Stimulated activated naive CD8-positive, alpha-beta T cell treated with anti-CD3 and anti-CD28 coated beads, Interleukin-15, amount 100 ng/mL, for 72 hours (primary cell): ENCODE results near the gene TTC7B.

ENCODE experiments used
- ATAC-seq: fragments of 150-1000 bp; cut with Tn5 transposase; 2 replicates; pipeline ENCODE4 v1.10.0; 2021; ENCODE audit warnings: mild to moderate bottlenecking, moderate library complexity
- DNase-seq, 2 donors: peaks; one replicate each; pipeline ENCODE4 v3.0.0; 2021 to 2022
- H3K27ac Mint-ChIP-seq, 2 donors: one replicate each; pipeline ENCODE4 v1.8.0; 2022; ENCODE audit warnings: mild to moderate bottlenecking in 2 of 2, mixed read lengths in 2 of 2, moderate library complexity in 2 of 2
- H3K27me3 Mint-ChIP-seq: one replicate; pipeline ENCODE4 v1.8.0; 2022; ENCODE audit warnings: mixed read lengths
- H3K4me1 Mint-ChIP-seq: one replicate; pipeline ENCODE4 v1.8.0; 2022; ENCODE audit warnings: mild to moderate bottlenecking, mixed read lengths
- H3K4me3 Mint-ChIP-seq, 2 donors: one replicate each; pipeline ENCODE4 v1.8.0; 2022; ENCODE audit warnings: mild to moderate bottlenecking in 2 of 2, mixed read lengths in 2 of 2, moderate library complexity in 1 of 2
- H3K9me3 Mint-ChIP-seq, 2 donors: one replicate each; pipeline ENCODE4 v1.8.0; 2022; ENCODE audit warnings: mixed read lengths in 2 of 2

TTC7B gene

DNA sequence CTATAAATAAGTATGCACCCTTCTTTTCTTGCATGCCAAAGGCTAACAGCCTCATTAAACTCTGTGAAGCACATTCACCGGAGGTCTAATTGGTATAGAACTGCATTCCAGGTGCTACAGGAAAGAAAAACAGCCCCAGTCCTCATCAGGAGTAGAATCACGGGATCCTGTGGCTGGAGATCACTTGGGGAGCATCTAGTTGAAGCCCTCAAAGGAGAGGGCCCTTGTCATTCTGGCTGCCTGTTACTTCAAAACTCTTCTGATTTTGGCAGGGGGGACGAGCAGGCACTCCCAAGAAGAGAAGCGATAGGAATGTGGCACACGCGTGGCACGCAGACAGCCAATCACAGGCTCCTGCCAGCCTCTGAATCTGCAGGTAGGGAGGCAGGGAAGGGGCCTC is 154.4 kb downstream of the TTC7B start:
- no peak overlapping the region for H3K27ac Mint-ChIP-seq
- H3K9me3 Mint-ChIP-seq: peaks cover 0 to 2% of the 10 kb centered on the region in 2 donors
- ATAC-seq: no peak
- peaks cover 8% of the 10 kb centered on the region for H3K27me3 Mint-ChIP-seq
- no peak overlapping the region for H3K4me3 Mint-ChIP-seq
- H3K4me1 Mint-ChIP-seq: peaks cover 24% of the 10 kb centered on the region
- no peak for DNase-seq

DNA sequence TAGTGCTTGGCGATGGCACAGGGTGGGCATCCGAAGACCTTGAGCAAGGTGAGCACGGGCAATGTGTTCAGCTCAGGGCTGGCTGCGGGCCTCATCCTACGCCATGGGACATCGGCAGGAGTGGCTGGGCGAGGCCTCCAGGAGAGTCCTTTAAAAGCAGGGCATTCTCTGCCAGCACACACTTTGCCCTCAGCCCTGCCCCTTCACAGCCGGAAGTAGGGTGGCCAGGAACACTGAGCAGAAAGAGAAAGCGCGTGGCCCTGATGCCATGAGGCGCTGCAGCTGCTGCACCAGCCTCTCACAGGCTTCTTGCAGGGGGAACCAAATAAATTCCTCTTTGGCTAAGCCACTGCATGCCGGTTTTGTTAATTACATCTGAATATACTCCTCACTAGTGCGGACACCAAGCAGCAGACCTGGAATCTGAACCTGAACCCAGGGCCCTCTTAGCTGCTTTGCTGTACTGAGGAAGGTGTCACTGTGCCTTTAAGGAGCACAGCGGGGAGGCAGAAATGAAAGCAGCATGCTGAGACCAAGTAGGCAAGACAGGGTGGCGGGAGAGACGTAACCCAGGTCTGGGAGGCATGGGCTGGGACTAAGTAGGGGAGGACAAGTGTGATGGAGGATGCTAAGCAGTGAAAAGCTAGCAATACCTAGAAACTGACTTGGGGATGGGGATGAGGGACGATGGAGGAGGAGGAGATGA is 155.2 kb downstream of the TTC7B start:
- H3K27ac Mint-ChIP-seq: peak overlapping the region in 1 of 2 donors; percentile 1
- no peaks in the 10 kb centered on the region for H3K9me3 Mint-ChIP-seq
- no peak for ATAC-seq
- H3K27me3 Mint-ChIP-seq: peaks cover 8% of the 10 kb centered on the region
- H3K4me1 Mint-ChIP-seq: peaks cover 24% of the 10 kb centered on the region
- no peak for DNase-seq
- no peak overlapping the region for H3K4me3 Mint-ChIP-seq

- H3K4me3 Mint-ChIP-seq: peak overlapping the region; percentile 29 to 43
- H3K4me1 Mint-ChIP-seq: peaks cover 24% of the 10 kb centered on the region
- peaks cover 8% of the 10 kb centered on the region for H3K27me3 Mint-ChIP-seq
- no peak for ATAC-seq
- H3K27ac Mint-ChIP-seq: peak overlapping the region; percentile 60 to 77
- no peaks in the 10 kb centered on the region for H3K9me3 Mint-ChIP-seq
- DNase-seq: no peak
Observed at GRCh38 chr14:90659156-90659555, 157.1 kb downstream of the TTC7B start.

DNA sequence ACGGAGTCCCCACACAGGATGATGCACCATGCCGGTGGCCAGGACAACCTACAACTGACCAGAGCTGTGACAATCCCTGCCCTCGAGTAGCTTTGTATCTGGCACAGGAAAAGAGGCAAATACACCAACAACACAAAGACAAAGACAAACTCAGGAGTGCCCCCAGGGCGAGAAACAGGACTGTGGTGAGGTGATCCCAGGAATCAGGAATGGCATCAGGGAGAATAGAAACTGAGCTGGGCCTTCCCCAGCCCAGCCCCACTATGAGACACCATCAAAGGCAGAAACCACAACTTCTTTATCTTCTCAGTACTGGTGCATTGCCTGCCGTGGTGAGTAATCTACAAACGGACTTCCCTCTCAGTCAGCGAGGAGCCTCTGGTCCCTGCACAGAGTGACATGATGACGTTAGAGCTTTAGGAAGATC is 157.7 kb downstream of the TTC7B start:
- peak; percentile 93 for ATAC-seq
- peak in 1 of 2 donors; percentile 21 for DNase-seq
- H3K27me3 Mint-ChIP-seq: peaks cover 8% of the 10 kb centered on the region
- peaks cover 24% of the 10 kb centered on the region for H3K4me1 Mint-ChIP-seq
- peak overlapping the region; percentile 29 to 43 for H3K4me3 Mint-ChIP-seq
- peak overlapping the region; percentile 3 to 77 for H3K27ac Mint-ChIP-seq
- H3K9me3 Mint-ChIP-seq: no peaks in the 10 kb centered on the region

GRCh38 chr14:90656973-90657372 is 159.3 kb downstream of the TTC7B start:
- no peak overlapping the region for H3K27ac Mint-ChIP-seq
- H3K9me3 Mint-ChIP-seq: no peaks in the 10 kb centered on the region
- DNase-seq: no peak
- peaks cover 24% of the 10 kb centered on the region for H3K4me1 Mint-ChIP-seq
- H3K27me3 Mint-ChIP-seq: peaks cover 8% of the 10 kb centered on the region
- H3K4me3 Mint-ChIP-seq: no peak overlapping the region
- ATAC-seq: no peak

DNA sequence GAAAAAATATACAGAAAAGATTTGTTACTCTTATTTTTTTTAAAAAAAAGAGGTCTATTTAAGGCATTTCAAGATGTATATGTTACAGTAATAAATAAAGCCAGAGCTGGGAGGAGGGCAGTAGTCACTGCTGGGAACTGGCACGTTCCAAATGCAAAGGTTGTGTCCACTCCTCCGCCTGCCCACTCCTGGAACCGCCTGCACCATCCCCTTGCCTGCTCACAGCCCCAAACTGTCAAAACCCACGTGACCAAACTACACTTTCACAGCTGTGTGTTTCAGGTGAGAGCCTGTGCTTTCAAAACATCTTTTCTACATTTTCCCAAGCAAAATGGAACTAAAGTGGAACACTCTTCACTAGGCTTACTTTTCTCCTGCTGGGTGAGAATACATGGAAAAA is 160.4 kb downstream of the TTC7B start:
- Mint-ChIP-seq H3K4me3 (no peak overlapping the region), H3K9me3 (no peaks in the 10 kb centered on the region), H3K4me1 (peaks cover 18% of the 10 kb centered on the region), H3K27ac (no peak overlapping the region), H3K27me3 (peaks cover 8% of the 10 kb centered on the region)
- no peak for DNase-seq
- no peak for ATAC-seq

- Mint-ChIP-seq H3K4me1 (peaks cover 18% of the 10 kb centered on the region), H3K9me3 (no peaks in the 10 kb centered on the region), H3K27me3 (peaks cover 8% of the 10 kb centered on the region), H3K27ac (no peak overlapping the region), H3K4me3 (no peak overlapping the region)
- ATAC-seq (no peak), DNase-seq (no peak)
Observed at GRCh38 chr14:90654831-90655276, 161.4 kb downstream of the TTC7B start.

- H3K9me3 Mint-ChIP-seq: no peaks in the 10 kb centered on the region
- H3K27ac Mint-ChIP-seq: no peak overlapping the region
- ATAC-seq: no peak
- H3K27me3 Mint-ChIP-seq: no peaks in the 10 kb centered on the region
- no peak overlapping the region for H3K4me3 Mint-ChIP-seq
- no peak for DNase-seq
- H3K4me1 Mint-ChIP-seq: no peaks in the 10 kb centered on the region
Observed at GRCh38 chr14:90652626-90653025, 163.6 kb downstream of the TTC7B start.

GRCh38 chr14:90651976-90652560 is 164.2 kb downstream of the TTC7B start:
- no peaks in the 10 kb centered on the region for H3K4me1 Mint-ChIP-seq
- no peaks in the 10 kb centered on the region for H3K9me3 Mint-ChIP-seq
- no peak overlapping the region for H3K27ac Mint-ChIP-seq
- no peak for ATAC-seq
- H3K4me3 Mint-ChIP-seq: no peak overlapping the region
- H3K27me3 Mint-ChIP-seq: no peaks in the 10 kb centered on the region
- no peak for DNase-seq

DNA sequence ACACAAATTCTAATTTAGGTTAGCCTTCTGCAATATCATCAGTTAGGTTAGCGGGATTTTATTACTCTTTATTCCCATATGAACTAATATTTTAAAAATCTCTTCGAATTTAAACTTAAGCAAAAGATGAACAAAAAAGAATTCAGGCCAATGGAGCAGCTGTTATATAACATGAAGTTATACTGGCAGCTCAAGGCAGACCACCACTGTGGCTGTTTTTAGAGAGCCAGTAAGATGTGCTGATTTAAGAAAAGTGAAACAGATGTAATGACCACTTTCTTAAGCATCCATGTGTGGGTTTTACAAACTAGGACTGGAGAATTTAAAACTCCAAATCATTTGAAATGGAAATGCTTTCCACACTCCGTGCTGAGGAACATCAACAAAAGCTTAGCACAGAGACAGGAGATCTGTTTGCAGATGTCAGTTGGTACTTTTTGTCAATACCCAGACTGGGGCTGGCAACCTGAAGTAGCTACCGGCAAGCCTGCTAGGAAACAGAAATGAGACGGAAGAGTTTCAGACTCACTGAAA is 164.9 kb downstream of the TTC7B start:
- DNase-seq: no peak
- no peak for ATAC-seq
- H3K9me3 Mint-ChIP-seq: no peaks in the 10 kb centered on the region
- H3K4me3 Mint-ChIP-seq: no peak overlapping the region
- no peak overlapping the region for H3K27ac Mint-ChIP-seq
- H3K27me3 Mint-ChIP-seq: no peaks in the 10 kb centered on the region
- no peaks in the 10 kb centered on the region for H3K4me1 Mint-ChIP-seq

GRCh38 chr14:90649557-90650135 is 166.6 kb downstream of the TTC7B start:
- Mint-ChIP-seq H3K4me3 (no peak overlapping the region), H3K4me1 (no peaks in the 10 kb centered on the region), H3K9me3 (no peaks in the 10 kb centered on the region), H3K27me3 (no peaks in the 10 kb centered on the region), H3K27ac (no peak overlapping the region)
- ATAC-seq (no peak), DNase-seq (no peak)

DNA sequence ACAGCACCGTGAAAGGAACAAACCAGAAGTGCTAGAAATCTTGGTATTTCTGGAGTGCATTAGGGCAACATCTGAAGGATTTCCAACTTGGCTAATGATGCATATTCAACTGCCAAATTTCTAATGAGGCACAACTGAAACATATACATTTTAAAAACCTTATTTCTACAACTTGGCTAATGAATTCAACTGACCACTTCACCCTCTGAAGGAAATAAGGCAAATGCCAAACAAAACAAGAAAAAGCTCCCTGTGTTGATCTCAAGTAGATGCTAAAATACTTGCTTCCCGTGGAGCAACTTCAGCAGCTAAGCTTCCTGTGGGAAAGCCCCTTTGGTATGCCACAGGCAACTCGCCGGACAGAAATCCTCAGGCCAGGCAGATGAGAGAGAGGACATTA is 167.1 kb downstream of the TTC7B start:
- Mint-ChIP-seq H3K4me1 (no peaks in the 10 kb centered on the region), H3K4me3 (no peak overlapping the region)

DNA sequence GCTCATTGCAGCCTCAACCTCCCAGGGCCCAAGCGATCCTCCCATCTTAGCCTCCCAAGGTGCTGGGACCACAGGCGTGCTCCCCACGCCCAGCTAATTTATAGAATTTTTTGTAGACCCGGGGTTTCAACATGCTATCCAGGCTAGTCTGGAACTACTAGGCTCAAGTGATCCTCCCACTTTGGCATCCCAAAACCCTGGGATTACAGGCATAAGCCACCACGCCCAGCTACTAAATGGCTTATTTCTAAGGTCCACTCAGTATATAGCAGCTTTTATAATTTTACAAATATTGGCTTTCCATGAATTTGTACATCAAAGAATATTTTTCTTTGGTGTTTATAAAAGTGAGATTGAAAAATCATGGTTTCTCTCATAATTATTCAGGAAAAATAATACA is 167.8 kb downstream of the TTC7B start:
- DNase-seq (no peak), ATAC-seq (no peak)
- Mint-ChIP-seq H3K4me1 (no peaks in the 10 kb centered on the region), H3K4me3 (no peak overlapping the region), H3K9me3 (no peaks in the 10 kb centered on the region), H3K27ac (peak overlapping the region in 1 of 2 donors; percentile 31), H3K27me3 (no peaks in the 10 kb centered on the region)

More for the DNA sequence above, 167.1 kb downstream of the TTC7B start:
- no peak overlapping the region for H3K27ac Mint-ChIP-seq
- no peaks in the 10 kb centered on the region for H3K9me3 Mint-ChIP-seq
- no peak for ATAC-seq
- no peak for DNase-seq
- no peaks in the 10 kb centered on the region for H3K27me3 Mint-ChIP-seq

DNA sequence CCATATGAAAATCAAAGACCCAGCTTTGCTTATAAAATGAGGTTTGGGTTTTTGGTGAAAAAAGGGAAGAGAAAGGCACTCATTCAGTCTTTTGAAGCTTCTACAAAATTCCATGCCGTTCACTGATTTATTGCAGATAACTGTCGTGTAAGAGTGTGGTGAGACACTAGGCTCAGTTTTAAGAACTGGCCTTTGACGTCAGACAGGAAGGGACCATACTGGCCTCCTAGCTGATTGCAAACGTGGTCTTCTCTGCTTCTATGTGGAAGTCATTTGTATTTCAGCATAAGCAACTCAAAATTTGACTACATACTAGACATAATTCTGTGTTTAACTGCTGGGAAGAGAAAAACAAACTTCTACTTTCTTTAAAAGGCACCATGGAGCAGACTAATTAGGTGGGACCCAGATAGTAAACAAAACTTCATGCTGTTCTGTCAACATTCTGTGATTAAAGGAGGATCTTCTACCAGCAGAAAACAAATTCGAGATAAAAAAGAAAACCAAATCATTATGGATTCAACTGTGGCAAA is 168.7 kb downstream of the TTC7B start:
- Mint-ChIP-seq H3K27ac (no peak overlapping the region), H3K4me3 (no peak overlapping the region), H3K9me3 (no peaks in the 10 kb centered on the region), H3K27me3 (no peaks in the 10 kb centered on the region), H3K4me1 (no peaks in the 10 kb centered on the region)
- ATAC-seq: no peak
- DNase-seq: no peak

GRCh38 chr14:90645842-90646443 is 170.3 kb downstream of the TTC7B start:
- Mint-ChIP-seq H3K9me3 (no peaks in the 10 kb centered on the region), H3K27me3 (no peaks in the 10 kb centered on the region), H3K4me1 (no peaks in the 10 kb centered on the region), H3K4me3 (no peak overlapping the region), H3K27ac (no peak overlapping the region)
- DNase-seq (no peak), ATAC-seq (no peak)

GRCh38 chr14:90644882-90645281 is 171.3 kb downstream of the TTC7B start:
- Mint-ChIP-seq H3K9me3 (no peaks in the 10 kb centered on the region), H3K27me3 (no peaks in the 10 kb centered on the region), H3K4me3 (no peak overlapping the region), H3K27ac (no peak overlapping the region), H3K4me1 (no peaks in the 10 kb centered on the region)
- ATAC-seq: no peak
- no peak for DNase-seq
